RWPE2 (cell line): ENCODE results near the gene NAALADL2.

Source experiments
- ATAC-seq: fragments of 200-7000 bp; cut with Tn5 transposase; 3 replicates; pipeline ENCODE4 v1.9.1; 2021; ENCODE audit warnings: low read depth
- DNase-seq: peaks from one replicate; pipeline ENCODE4 v3.0.0-alpha.2; 2020; ENCODE audit warnings: low spot score
- H3K27ac ChIP-seq: fragments of 450-650 bp; 2 replicates; pipeline ENCODE4 v1.5.1; 2017; ENCODE audit warnings: mild to moderate bottlenecking; ENCODE audit not compliant: poor library complexity, severe bottlenecking
- H3K27me3 ChIP-seq: fragments of 250-450 bp; sonication (Bioruptor Pico); 2 replicates; pipeline ENCODE4 v1.5.1; 2021; ENCODE audit warnings: mild to moderate bottlenecking, moderate library complexity; ENCODE audit not compliant: insufficient read depth, poor library complexity, severe bottlenecking
- H3K36me3 ChIP-seq: fragments of 250-450 bp; sonication (Bioruptor Pico); 2 replicates; pipeline ENCODE4 v1.5.1; 2020; ENCODE audit warnings: low read depth, mild to moderate bottlenecking, moderate library complexity
- H3K4me1 ChIP-seq: fragments of 250-450 bp; sonication (Bioruptor Pico); 2 replicates; pipeline ENCODE4 v1.5.1; 2021; ENCODE audit warnings: mild to moderate bottlenecking, moderate library complexity; ENCODE audit not compliant: insufficient read depth, poor library complexity, severe bottlenecking
- H3K4me3 ChIP-seq: fragments of 250-450 bp; sonication (Bioruptor Pico); 2 replicates; pipeline ENCODE4 v1.5.1; 2021; ENCODE audit warnings: mild to moderate bottlenecking, moderate library complexity; ENCODE audit not compliant: severe bottlenecking
- H3K9me3 ChIP-seq: fragments of 250-450 bp; sonication (Bioruptor Pico); 2 replicates; pipeline ENCODE4 v1.5.1; 2021; ENCODE audit warnings: mild to moderate bottlenecking, moderate library complexity; ENCODE audit not compliant: severe bottlenecking
- TF ChIP-seq, protein P1 (sequence below): fragments of 450-650 bp; IDR thresholded peaks from one replicate; pipeline ENCODE4 v1.5.1; 2017; ENCODE audit warnings: mild to moderate bottlenecking, moderate library complexity; ENCODE audit not compliant: poor library complexity, severe bottlenecking

The NAALADL2 gene

GRCh38 chr3:175573226-175573625 is 714.1 kb downstream of the NAALADL2 start:
- Histone ChIP-seq H3K4me3 (no peak overlapping the region), H3K36me3 (no peaks in the 10 kb centered on the region), H3K9me3 (no peaks in the 10 kb centered on the region), H3K27ac (no peak overlapping the region), H3K4me1 (no peaks in the 10 kb centered on the region), H3K27me3 (no peaks in the 10 kb centered on the region)
- DNase-seq (no peak), ATAC-seq (no peak)
- TF ChIP-seq, protein P1, sequence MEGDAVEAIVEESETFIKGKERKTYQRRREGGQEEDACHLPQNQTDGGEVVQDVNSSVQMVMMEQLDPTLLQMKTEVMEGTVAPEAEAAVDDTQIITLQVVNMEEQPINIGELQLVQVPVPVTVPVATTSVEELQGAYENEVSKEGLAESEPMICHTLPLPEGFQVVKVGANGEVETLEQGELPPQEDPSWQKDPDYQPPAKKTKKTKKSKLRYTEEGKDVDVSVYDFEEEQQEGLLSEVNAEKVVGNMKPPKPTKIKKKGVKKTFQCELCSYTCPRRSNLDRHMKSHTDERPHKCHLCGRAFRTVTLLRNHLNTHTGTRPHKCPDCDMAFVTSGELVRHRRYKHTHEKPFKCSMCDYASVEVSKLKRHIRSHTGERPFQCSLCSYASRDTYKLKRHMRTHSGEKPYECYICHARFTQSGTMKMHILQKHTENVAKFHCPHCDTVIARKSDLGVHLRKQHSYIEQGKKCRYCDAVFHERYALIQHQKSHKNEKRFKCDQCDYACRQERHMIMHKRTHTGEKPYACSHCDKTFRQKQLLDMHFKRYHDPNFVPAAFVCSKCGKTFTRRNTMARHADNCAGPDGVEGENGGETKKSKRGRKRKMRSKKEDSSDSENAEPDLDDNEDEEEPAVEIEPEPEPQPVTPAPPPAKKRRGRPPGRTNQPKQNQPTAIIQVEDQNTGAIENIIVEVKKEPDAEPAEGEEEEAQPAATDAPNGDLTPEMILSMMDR, result no peak

DNA sequence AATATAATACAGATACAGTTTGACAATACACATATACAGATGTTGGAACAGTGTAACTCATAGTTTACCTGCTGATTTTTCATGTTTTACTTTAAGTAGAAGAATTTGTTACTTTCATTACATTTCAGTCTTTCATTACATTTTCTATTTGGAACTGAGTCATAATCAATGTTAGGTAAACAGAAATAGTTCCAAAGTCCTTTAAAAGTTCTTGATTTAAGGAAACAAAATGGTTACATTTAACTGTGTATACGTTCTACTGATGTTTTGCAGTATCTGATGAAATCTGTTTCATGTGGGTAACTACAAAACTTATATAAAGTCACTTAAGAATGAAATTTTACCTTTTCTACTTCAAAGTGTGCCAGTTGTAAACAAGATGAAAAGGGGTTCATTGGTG is 721.2 kb downstream of the NAALADL2 start:
- Histone ChIP-seq H3K4me3 (no peak overlapping the region), H3K36me3 (no peaks in the 10 kb centered on the region), H3K27ac (no peak overlapping the region), H3K9me3 (no peaks in the 10 kb centered on the region), H3K27me3 (no peaks in the 10 kb centered on the region), H3K4me1 (peaks cover 3% of the 10 kb centered on the region)
- no peak for ATAC-seq
- no peak for DNase-seq
- TF ChIP-seq, protein P1, result no peak

DNA sequence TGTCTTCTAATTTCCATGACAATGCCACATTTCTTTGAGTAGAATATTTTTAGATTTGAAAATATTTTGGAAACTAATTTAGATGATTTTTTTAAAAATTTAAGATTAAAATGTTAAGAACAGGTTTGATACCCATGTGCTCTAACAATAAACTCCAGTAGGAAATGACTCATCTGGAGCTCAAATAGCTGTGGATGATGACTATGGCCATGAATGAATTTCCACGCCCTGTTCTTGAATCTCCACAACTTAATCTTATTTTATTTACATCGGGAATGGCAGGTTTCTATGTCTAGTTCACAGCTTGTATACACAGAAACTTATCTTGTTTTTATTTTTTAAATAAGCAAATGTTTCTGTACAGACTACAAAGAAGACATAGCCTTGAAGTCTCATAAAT is 726.8 kb downstream of the NAALADL2 start:
- Histone ChIP-seq H3K4me3 (no peak overlapping the region), H3K36me3 (no peaks in the 10 kb centered on the region), H3K27ac (no peak overlapping the region), H3K4me1 (peaks cover 16% of the 10 kb centered on the region), H3K9me3 (no peaks in the 10 kb centered on the region), H3K27me3 (no peaks in the 10 kb centered on the region)
- ATAC-seq (peak; percentile 91), DNase-seq (no peak)
- TF ChIP-seq, protein P1, result no peak

GRCh38 chr3:175590745-175591144 is 731.6 kb downstream of the NAALADL2 start:
- peaks cover 9% of the 10 kb centered on the region for H3K4me1 ChIP-seq
- TF ChIP-seq, protein P1, result no peak
- H3K27me3 ChIP-seq, result no peaks in the 10 kb centered on the region
- DNase-seq (no peak), ATAC-seq (no peak)
- no peak overlapping the region for H3K27ac ChIP-seq
- no peaks in the 10 kb centered on the region for H3K9me3 ChIP-seq
- no peaks in the 10 kb centered on the region for H3K36me3 ChIP-seq
- no peak overlapping the region for H3K4me3 ChIP-seq

DNA sequence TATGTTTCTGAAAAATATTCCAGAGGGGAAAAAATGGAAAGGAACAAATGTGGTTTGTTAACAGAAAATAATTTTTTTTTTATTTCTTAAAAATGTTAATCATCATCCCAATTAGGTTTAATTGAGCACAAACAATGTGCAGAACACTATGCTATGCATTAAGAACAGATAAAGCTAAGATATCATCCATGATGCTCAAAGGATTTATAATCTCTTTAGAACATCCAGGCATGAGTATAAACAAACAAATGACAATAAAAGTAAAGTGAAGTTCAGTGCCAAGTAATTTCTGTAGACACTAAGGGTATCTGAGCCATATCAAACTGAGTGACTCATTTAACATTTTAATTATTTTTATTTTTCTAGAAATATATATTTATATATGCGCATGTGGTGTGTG is 732.2 kb downstream of the NAALADL2 start:
- H3K27me3 ChIP-seq, result no peaks in the 10 kb centered on the region
- H3K4me3 ChIP-seq, result no peak overlapping the region
- no peaks in the 10 kb centered on the region for H3K36me3 ChIP-seq
- H3K27ac ChIP-seq, result no peak overlapping the region
- TF ChIP-seq, protein P1, result no peak
- no peaks in the 10 kb centered on the region for H3K9me3 ChIP-seq
- peaks cover 3% of the 10 kb centered on the region for H3K4me1 ChIP-seq
- no peak for ATAC-seq
- DNase-seq, result no peak
